KG1 (cell line): Measurements from ENCODE around the gene LGSN.
"Not testable (repeated sequence)": the region's sequence is repeated elsewhere in the genome, so short reads cannot be mapped to it uniquely, and the experiment has no call there.

ENCODE experiments used
- DNase-seq: peaks from one replicate; lab custom pipeline; 2025; lab: John Stamatoyannopoulos, UW

The LGSN gene

DNA sequence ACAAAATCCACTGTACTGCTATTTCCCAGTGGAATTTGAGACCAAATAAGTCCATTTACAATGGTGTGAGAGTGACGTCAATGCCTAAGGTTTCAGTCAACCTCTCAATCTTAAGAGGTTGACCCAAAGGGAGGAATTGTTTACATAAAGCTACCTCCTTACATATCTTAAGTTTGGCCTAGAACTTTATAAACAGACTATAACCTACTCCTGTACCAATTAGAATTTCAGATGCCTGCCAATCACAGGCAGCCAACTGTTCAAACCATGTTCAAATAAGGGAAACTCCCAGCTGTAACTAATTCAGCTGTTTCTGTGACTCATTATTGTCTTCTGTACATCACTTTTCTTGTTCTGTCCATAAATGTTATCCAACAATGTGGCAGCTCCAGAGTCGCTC, 14.5 kb downstream of the LGSN start:
- DNase-seq: no peak

DNA sequence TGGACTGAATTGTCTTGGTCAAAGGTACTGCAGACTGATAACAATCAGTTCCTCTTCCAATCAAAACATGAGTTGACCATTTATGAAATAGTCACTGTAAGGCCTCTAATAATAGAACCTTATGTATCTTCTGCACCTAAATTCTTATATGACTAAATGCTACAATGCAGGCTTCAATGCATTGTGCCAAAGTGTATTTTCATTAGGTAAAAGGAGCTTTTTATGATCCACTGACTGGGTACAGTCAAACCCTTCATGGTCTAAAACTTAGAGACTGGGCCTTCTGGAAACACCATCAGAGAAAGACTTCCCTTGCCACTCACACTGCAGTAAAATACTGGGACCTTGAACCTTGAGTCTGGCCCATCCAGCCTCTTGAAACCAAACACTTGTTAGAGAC, 16.3 kb downstream of the LGSN start:
- no peak for DNase-seq

DNA sequence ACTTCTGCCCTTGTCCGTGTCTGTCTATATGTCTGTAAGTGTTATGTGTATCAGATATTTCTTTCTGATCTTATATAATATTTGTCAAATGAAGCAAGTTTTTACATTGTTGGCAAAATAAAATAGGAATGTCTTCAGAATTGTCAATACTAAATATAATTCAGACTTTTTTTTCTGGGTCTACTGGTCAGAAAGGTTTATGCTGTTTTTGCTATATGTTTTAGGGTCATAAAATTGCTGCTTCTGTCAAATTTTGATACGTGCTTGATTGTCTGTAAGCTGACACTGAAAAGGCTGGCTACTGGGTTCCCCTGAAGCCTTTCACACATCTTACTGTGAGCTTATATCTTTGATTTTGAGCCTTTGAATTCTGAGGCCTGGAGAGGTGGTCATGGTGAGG, 20.1 kb downstream of the LGSN start:
- no peak for DNase-seq

DNA sequence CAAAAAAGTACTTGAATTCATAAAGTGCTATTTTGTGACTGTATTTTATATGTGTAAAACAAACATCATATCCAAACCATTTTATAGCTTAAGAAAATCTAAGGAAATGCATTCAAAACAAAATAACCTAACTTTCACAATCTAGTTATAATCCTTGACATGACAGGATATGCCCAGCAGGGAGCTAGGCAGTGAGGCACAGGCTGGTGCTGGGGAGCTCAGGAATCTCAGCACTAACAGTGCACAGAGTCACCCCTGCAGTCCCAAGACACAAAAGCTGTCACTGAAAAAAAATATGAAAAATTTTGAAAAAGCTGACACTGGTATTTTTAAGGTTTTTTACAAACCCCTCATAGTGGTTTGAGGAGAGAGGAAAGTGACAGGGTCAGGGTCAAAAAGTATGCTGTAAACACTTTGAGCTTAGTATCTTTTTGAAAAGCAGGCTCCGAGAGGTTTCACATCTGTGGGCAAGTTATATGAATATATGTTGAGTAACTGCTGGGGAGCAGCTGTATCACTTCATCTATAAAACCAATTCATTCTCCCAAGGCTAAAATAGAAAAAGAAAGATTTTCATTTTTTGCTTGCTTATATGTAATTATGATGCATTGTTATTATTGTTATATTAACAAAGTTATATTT, 24.1 kb downstream of the LGSN start:
- no peak for DNase-seq

DNA sequence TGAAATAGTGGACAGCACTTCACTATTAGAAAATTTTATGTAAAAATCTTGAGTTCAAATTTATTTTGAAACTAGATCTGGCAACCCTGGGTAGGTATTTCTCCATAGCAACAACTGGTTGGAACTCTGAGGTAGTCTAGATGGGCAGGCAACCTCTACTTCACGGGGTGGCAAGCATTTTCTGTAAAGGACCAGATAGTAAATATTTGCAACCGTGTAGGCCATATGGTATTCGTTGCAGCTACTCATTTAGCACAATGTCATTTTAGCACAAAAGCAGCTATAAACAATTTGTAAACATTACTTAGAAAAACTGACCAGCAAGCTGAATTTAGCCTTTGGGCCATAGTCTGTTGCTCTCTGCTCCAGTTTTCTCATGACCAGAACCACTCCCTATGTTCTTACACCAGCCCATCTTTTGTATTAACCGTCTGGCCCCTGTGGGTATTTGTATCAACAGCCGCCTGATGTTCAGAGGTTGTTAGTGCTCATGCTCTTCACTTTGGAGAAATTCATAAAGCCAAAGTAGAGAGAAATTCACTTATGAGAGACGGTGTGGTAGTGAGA, 29.2 kb downstream of the LGSN start:
- DNase-seq: no peak

DNA sequence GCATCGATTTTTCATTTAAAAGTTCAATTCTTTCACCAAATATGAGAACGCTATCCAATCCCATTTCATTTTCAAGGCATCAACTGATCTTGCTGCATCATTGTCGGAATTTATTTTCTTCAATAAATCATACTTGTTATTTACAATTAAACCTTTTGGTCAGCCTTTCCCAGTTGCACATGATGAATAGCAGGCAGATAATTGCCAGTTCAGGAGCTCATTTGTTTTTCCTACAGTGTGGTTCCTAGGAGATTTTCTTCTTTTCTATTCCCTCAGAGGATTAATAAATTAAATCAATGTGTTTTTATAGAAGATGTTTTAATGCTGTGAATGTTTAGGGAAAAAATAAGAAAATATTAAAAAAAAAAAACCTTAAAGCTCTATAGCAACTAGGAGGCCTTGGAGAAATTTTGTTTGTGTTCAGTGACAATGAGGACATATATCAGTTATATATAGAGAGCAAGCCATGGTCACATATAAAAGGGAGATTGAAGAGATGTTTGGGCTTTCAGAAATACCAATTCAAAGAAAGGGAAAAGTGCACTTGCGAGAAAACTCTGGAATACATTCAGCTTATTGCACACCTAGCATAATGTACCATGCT, 30.4 kb downstream of the LGSN start:
- no peak for DNase-seq

DNA sequence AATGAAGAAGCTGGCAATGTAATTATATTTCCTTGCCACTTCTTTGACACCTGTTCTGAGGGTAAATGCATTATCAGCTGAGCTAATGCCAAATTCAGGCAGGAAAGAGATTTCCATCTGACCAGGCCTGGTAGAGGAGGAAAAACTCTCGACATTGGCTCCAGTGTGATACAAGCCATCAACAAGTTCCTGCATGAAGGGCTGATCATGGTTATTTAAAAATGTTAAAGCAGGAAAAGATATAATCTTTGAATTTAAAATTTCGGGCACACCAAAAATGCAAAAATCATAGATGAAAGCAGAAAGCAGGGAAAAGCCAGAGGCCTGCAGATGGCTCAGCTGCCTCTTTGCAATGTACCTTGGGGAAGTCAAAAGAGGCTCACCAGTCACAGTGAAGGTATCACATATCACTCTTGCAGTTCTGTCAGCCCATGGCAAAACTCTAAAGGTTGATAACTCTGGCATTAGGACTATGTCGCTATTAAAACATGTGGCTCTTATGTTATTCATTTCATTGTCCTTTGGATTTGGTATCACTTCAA, 39.1 kb downstream of the LGSN start:
- DNase-seq: no peak

DNA sequence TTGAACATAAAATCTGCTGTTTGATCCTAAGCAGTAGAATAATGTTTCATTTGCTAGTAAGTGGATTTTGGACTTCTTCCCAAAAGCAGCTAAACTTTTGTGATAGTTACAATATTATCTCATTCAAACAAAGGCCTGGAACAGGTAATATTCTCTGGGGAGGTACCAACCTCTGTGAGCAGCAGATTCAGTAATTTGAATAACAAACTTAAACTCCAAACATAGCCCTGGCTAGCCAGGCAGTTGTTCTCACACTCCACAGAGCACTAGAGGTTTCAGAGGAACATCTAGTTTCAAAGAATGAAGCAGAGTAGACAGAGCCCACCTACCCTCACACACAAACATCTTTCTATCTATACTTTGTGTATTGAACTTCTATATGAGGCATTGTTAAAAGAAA, 40.9 kb downstream of the LGSN start:
- DNase-seq: no peak

DNA sequence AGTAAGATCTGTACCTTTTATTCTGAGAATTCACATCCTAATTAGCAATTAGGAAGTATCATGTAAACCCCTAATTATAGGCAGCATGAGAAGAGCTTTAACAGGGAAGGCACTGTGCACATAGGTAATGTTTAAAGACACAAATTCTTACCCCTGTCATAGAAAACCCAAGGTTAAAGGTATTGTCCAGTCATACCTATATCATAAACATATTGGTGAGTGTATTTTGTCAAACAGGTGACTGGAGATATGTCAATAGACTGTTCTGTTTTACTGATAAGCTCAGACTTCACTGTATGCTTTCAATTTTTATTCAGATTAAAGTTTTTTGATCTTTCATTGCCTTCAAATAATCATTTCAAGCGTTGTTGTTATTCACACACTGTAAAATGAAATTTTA, 43.8 kb downstream of the LGSN start:
- no peak for DNase-seq

DNA sequence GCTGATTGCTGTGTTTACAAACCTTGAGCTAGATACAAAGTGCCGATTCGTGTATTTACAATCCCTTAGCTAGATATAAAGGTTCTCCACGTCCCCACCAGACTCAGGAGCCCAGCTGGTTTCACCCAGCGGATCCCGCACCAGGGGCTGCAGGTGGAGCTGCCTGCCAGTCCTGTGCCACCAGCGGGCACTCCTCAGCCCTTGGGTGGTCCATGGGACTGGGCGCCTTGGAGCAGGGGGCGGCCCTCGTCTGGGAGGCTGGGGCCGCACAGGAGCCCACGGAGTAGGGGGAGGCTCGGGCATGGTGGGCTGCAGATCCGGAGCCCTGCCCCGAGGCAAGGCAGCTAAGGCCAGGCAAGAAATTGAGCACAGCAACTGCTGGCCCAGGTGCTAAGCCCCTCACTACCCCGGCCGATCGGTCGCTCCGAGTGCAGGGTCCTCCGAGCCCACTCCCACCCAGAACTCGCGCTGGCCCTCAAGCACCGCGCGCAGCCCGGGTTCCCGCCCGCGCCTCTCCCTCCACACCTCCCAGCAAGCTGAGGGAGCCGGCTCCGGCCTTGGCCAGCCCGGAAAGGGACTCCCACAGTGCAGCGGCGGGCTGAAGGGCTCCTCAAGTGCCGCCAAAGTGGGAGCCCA, 44.9 kb downstream of the LGSN start:
- not testable (repeated sequence) for DNase-seq

DNA sequence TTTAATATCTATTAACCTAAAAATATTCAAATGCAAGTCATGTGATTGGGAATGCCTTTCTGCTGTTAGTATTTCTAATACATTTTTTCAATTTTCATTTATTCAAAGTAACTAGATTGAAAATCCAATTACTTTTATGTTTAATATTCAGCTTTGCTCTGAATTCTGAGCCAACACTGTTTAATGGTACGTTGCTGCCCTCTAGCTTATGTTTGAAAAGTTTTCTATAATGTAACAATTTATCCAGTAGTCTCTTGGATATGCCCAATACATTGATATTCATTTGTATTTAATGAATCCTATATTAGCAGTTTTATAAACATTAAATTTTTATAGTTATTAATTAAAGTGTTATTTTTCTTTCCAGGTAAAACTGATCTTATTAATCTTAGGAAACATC, 47.4 kb downstream of the LGSN start:
- peak; percentile 9 for DNase-seq

DNA sequence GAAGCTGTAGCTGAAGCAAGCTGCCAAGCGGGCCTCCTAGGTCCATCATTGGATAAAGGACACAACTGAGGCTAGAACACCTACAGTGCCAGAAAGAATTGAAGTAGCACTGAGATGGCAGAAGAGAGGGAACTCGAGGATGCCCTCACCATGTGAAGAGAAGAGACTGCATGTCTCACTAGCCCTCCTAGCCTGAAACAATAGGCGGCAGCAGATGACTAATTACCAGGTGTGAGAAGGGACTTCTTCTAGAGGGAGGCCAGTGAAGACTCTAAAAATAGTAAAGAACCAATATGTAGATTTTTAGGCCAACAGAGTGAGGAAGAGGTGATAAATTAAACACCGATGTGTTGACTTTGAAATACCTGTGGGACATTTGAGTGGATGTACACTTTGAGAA, 50.3 kb downstream of the LGSN start:
- DNase-seq: no peak

DNA sequence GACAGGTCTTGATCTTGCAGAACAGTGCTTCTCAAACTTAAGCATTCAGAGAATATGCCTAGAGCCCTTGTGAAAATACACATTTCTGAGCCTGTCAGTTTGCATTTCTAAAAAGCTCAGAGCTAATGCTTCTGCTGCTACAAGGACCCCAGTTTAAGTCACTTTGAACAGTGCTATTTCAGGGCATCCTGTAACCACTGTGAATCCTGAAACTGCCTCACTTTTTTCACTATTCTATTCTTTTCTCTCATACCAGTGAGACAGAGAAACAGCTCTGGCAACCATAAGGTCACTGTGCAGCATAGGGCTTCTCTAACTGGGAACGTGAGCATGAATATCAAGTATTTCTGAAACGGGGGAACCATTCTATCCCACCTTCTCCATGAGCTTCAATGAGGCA, 51.2 kb downstream of the LGSN start:
- DNase-seq: no peak

DNA sequence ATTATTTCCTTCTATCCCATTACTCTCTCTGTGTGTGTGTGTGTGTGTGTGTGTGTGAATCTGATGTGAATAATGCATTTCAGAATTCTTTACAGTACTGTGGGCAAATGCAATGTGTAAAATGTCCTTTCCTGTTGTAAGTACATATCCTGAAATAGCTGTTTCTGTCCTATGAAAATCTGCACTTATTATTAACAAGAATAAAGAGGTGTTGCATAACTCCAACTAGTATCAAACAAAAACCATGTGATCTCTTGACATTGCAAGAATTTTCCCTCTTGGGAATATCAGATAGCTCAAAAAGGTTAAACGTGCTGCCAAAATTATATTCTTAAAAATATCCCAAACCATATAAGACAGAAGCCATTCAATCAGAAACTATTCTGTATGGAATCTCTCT, 52.0 kb downstream of the LGSN start:
- no peak for DNase-seq

DNA sequence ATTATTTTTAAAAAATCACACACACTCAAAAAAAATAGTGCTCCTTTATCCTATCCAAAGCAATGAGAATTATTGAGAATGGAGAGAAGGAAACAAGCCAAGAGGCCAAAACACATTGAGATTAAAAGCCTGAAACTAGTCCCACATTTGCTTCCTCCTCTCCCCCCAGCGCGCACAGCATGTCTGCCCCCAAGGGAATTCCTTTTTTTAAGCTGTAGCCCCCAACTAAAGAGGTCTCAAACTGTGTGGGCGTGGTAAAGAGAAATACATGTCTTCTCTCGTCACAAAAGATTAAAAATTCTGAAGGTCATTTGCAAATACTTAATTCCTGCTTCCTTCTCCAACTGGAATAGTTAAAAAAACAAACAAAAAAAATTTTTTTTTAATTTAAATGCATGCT, 52.7 kb downstream of the LGSN start:
- DNase-seq: no peak

DNA sequence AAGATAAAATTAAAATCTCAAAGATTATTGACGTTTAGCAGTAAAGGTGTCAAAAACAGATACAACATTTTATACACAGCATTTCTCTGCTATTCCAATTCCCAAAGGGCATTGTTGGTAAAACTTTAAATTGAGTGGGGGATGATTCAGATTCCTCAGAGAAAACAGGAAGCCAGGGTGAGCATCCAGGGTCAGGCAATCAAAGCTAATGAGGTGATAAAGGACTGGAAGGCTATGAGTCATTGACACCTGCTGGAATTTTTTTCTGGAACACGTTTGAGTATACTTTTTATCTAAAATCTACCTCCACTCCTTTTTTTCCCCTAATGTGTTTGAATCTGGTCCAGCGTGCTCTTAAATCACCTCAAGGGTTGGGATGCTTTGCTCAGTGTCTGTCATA, 56.3 kb downstream of the LGSN start:
- no peak for DNase-seq

DNA sequence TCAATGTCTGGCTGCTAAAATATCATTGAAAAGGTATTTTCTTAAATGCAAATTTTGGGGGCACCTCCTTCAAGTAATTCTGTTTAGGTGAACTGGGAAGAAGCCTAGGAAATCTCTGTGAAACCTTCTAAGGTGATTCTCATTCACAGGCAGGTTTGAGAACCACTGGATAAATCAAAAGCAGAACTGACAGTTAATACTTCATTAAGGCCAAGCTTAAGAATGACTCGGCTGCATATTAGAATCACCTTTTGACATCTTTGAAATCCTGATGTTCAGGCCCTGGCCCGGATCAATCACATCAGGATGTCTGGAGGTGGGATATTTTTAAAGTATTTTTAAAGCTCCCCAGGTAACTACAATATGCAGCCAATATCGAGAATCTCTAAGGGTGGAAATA, 58.0 kb downstream of the LGSN start:
- DNase-seq: no peak

DNA sequence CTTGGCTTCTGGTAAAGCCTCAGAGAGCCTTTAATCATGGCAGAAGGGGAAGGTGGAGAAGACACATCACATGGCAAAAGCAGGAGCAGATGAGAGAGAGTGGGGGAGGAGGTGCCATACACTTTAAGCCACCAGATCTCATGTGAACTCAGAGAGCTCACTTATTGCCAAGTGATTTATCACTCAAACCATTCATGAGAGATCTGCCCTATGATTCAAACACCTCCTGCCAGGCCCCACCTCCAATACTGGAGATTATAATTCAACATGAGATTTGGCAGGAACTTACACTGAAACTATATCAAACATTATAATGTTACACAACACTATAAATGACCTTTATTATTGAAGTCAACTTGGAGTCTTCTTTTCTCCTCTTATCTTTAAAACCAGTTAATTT, 60.6 kb downstream of the LGSN start:
- DNase-seq: no peak

DNA sequence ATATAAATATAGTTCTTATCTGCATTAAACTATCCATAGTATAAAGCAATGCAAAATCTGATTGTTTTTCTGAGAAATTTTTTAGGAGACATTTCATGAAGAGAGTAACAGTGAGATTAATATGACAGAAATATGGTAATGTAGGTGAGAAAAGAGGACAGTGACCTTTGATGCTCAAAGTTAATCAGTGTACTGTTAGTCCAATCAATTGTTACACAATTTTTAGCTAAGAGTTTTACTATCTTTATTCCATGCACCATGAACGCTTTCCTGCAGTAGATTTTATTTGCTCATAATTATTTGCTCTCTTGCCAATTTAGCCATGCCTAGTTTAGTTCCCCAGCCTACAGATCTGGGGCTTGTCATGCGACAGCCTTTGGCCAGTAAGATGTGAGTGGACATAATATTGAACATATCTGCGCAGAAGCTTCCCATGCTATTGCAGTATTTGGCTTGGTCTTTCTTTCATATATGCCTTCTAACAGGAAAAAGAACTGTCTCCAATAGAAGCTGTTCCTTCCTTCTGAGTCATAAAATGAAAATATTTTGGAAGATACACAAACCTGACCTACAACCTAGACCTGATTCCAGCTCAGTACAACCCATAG, 69.8 kb downstream of the LGSN start:
- DNase-seq: no peak

DNA sequence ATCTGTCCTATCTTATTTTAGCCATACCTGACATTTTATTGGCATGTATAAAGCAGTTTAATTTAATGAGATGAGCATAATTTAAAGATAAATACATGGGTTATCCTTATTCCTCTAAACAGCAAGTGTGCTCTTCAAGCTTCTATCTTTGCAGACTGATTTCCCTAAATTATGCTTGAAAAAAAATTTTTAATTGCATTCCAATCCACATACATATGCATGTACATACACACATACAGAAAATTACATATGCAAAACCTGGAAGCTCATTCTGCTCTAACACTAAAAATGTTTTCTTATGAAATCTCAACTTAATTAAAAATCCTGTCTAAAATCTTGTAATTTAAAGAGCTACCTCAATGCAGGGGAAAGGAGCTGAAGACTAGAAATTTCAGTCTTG, 73.2 kb downstream of the LGSN start:
- DNase-seq: no peak

DNA sequence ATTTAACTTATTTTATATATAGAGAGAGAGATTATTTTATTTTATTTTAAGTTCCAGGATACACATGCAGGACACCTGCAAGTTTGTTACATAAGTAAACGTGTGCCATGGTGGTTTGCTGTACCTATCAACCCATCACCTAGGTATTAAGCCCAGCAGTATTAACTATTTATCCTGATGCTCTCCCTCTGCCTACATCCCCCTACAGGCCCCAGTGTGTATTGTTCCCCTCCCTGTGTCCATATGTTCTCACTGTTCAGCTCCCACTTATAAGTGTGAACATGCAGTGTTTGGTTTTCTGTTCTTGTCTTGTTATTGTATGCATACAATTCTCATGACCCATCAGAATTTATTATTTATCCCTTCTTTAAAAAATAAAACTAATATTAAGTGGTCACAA, 73.9 kb downstream of the LGSN start:
- no peak for DNase-seq

DNA sequence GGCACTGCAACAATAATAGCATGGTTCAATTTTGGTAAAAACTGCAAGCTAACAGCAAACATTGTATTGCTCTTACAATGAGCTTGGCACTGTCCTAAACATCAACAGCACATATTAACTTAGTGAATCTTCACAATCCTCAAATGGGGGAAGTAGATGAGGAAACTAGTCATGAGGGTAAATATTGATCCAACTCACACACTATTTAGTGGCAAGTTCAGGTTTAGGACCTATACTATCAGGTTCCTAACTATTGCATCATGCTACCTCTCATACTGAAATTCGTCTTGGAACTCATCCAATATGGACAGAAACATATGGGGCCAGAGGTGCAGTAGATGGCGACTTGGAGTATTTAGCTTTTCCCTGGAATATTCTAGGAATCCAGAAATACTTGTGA, 74.4 kb downstream of the LGSN start:
- DNase-seq: no peak

DNA sequence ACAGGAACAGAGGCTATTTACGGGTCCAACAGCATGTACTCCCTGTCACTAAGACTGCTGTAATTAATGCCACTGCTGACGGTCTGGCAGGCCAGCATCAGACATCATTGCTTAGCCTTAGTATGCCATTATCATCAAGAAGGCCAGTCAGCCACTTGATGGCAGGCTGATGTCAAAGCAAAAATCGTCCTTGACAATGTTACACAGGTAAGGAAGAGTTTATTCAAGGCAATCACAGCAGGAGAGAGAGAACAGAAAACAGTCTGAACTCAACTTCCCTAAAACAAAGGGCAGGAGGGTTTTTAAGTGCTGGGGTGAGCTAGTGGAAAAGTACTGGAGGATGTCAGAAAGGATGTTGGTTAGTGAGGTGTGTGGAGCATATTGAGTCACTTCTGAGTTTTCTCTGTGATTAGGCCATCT, 83.4 kb downstream of the LGSN start:
- DNase-seq: no peak
